Inferior parietal cortex (tissue), 1 donor: ENCODE data around the gene FAM228A.
"Not testable (repeated sequence)": the region's sequence is repeated elsewhere in the genome, so short reads cannot be mapped to it uniquely, and the experiment has no call there.

Source experiments
- DNase-seq: peaks from one replicate; pipeline ENCODE4 v3.0.0-alpha.2; 2016; ENCODE audit errors: extremely low spot score

The FAM228A gene

DNA sequence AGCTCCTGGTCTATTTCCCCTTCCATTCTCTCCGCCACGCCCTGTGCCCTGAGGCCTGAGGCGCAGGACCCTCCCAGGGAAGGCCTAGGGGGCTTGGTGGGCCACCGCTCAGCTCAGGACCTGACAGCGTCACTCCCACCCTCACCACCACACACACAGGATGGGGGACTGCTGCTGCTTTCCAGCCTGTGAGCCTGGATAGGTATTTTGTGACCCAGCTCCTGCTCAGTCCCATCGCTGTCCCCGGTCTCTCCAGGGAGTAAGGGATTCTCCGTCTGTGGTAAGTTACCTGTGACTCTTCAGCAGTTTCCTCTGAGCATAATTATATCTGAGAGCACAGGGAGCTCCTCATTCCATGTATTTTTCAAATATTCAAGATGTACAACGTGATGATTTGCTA is 16.3 kb downstream of the FAM228A start:
- DNase-seq, result no peak

DNA sequence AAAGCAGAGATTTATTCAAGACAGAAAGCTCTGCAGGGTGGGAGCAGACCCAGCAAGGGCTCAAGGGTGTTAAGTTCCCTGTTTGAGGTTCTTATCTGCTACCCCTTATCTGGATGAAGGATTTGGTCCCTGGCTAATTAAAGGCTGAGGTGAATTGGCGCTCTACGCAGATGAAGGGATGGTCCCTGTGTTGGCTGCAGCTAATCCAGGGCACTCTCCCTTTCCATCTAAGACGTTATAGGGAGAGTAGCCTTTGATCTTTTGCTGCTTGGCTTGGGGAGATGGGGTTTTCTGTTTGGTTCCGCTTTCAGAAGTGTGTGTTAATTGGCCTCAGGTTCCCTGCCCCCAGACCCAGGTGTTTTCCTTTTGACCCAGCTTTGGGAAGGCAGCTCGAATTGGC is 17.0 kb downstream of the FAM228A start:
- DNase-seq, result no peak

DNA sequence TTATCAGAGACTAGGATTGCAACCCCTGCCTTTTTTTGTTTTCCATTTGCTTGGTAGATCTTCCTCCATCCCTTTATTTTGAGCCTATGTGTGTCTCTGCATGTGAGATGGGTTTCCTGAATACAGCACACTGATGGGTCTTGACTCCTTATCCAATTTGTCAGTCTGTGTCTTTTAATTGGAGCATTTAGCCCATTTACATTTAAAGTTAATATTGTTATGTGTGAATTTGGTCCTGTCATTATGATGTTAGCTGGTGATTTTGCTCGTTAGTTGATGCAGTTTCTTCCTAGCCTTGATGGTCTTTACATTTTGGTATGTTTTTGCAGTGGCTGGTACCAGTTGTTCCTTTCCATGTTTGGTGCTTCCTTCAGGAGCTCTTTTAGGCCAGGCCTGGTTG is 22.4 kb downstream of the FAM228A start:
- not testable (repeated sequence) for DNase-seq

DNA sequence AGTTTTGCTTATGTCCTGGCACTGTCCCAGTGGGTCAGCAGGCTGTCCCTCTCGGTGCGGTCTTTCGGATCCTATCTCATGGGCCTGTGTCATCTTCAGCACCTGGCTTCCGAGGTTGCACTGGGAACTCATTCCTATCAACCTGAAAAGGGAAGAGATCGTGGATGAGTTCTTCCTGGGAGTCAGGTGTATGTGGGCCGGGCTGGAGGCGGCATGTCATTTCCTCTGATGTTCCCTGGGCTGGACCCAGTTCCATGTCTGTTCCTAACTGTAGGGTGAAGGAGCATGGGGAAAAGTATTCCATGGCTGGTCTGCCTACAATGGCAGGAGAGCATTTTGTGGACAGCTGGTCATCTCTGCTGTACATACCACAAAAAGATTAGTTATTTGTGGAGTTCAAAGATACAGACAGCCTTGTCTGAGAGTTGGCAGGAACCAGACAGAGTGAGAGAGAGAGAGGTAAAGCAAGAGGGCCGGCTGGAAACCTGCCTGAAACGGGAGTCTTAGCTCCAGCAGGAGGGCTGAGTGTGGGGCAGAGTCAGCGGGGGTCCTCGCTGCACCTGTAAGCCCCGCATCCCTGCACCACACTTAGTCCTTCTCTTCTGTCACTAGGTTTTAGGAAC is 25.2 kb downstream of the FAM228A start:
- no peak for DNase-seq

DNA sequence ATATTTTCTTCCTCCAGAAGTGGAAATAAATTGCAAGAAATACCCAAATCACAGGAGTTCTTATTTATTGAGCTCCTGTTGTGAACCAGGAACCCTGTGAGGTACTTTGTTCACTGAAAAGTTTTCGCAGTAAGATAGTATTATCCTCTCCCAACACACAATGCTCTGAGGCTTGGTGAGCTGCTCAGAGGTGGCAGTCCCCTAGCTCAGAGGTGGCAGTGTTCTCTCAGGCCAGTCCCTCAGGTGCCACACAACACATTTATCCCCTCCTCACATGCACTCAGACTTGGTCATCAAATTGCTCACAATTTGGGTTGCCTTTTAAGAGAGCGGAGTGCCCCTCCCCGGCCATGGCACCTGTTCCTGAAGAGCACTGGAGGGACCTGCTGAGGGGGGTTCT is 25.9 kb downstream of the FAM228A start:
- DNase-seq, result no peak

DNA sequence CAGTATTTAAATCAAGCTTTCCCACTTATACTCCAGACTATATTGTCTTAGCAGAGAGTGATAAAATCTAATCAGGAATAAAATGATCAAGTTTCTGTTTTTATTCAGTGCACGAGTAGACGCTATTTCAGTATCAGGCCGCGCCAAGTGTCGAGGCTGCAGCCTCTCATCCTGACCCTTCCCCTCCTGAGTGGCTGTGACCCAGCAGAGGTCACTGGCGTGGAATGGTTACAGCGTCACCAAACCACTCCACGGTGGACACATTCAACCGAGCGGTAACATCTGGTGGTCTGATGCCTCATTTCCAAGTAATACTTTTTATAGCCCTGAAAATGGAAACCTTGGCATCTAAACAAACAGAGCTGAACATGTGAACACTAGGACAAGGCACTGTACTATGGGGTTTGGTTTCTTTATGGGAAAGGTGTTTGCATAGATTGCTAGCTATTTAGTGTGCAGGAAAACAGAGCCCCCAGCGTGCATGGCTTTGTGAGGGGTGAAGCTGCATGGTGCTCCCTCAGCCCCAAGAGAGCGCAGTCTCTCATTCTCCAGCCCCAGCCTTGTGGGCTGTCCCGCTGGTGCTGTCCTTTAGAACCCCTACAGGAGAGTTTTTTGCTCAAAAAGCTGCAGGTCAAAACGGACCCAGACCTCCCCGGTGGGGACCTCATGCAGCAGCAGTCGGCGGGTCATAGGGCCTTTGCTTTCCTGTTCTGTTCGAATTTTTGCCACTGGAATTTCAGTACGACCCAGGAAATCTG is 28.4 kb downstream of the FAM228A start:
- DNase-seq, result no peak

DNA sequence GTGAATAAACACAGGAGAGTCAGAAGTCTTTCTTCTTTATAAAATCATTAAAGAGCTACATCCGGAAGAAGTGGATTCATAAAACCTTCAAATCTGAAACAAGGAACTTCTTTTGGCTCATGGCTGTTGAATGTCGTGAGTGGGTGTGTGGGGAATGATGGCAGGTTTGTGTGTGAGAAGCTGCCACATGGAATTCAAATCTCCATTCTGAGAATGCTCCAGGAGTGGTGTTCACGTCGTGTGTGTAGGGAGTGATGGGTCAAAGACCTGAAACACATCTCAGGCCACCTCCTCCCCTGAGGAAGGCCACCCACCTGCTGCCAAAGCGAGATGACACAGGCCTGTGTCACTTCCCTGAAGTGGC is 28.9 kb downstream of the FAM228A start:
- DNase-seq, result no peak

DNA sequence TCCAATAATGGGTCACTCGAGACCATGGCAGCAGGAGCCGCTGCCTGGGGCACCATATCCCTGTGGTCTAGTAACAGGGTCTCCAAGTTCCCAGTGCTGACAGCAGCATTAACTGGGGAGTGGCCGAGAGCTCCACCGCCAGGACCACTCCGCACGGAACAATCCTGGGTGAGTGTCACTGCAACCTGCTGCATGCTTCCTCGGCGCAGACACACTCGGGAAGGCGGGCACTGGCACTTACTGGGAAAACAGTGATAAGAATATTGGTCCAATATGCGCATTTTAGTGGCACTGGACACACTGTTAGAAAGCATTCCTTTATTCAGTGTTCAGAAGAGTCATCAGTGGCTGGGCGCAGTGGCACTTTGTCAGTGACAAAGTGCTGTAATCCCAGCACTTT is 29.7 kb downstream of the FAM228A start:
- DNase-seq, result no peak

DNA sequence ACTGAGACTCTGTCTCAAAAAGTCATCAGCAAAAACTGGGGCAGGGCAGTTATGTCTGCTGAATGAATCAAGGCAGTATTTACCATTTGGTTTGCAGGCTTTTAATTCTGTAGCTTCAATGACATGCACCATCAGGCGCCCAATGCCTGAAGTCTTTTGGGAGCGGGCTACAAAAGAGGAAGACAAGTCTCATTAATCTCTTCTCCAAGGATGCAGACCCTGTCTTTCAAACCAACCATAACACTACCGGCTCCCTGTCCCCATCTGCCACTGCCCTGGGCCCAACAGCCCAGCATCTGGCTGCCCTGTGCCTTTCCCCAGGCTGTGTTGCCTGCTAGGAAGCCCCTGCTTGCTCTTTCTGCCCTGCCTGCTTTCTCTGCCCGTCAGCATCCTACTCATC is 30.3 kb downstream of the FAM228A start:
- no peak for DNase-seq

DNA sequence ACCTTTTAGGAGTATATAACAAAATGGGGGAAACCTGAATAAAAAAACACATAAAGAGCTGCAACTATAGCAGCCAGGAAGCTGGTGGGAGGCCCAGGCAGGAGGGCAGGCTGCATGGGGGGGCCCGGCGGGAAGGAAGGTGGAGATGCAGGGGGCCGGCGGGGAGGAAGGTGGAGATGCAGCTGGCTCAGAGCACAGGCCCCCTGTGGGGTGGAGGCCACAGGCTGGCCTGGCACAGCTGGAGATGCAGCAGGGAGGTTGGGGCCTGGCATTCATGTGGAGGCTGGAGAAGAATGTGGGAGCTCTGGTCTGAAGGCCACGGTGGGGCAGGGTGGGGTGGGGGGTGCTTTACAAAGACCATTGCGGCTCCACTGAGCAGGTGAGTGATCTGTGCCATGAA is 31.4 kb downstream of the FAM228A start:
- no peak for DNase-seq

DNA sequence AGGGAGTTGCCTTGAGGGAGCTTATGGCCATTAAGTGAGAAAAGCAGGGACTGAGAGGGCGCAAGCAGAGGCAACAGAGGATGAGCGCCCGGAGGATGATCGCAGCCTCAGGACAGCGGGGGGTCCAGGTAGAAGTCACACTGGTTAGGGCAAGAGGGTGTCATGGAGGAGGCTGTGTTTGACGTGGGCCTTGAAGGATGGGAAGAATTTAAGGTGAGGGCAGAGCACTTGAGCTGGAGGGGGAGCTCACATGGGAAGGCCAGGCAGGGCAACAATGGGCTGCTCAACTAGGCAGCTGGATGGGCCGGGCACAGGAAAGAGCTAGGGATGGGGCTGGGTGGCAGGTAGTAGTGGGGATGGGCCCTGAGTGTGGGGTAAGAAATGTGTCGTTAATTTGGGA is 31.9 kb downstream of the FAM228A start:
- no peak for DNase-seq

DNA sequence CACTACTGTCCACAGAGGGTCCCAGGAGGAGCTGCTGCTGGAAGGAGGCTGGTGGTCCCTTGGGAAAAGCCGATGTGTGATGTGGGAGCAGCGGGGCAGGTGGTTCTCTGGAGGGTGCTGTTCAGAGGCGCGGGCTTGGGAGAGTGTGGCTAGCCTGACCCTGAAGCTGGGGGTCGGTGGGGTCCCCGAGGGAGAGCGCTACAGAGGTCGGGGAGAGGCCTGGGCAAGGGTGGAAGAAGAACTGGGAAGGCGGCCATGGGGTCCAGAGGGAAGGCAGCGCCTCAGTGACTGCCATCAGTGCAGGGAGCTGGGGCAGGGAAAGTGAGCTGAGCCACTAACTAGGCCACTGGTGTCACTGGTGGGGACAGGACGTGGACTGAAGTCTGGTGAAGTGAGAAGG is 32.5 kb downstream of the FAM228A start:
- DNase-seq, result no peak

DNA sequence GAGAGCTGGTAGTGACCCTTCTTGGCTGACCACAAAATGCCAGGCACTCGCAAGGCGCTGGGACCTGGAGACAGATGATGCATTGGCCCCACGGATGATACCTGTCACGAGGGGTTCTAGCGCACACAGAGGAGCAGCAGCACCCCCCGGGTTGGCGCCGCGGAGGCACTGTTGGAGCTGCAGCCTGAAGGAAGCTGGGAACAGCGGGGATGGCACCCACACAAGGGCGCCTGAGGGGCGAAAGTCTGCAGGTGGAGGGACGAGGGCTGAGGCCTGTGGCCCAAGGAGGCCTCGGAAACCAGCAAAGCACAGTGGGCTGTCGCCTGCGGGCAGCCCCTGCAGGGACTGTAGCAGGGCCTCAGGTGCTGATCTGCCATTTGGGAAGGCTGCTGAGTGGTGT is 33.6 kb downstream of the FAM228A start:
- no peak for DNase-seq

DNA sequence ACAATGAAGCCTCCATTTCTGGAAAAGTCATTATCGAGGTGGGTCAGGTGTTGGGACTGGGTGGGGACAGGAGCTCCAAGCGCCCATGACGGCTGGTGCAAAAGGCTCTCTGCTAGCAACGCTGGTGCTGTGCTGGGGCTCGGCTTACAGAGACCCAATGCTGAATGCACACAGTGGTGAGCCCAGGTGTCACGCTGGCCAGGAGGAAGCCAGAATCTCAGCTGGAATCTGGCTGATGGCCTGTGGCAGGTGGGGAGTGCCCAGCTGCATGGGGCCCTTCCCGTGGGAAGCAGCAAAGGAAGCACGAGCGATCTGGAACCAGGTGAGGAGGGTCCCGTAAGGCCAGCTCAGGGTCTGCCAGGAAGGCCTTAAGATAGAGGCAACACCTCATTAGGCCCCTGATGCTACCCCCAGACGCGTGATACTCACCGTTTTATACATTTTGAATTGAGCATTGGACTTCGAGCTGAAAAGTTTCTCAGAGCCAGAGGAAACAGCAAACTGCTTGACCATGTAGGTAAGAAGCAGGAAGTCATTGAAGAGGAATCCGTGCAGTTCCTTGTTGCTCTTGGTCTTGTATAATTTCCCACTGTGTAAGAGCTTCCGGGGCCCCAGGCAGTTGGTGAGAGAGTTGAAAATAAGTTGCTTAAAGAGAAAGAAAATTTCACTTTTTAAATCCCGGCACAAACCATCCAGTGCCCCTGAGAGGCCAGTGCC is 34.7 kb downstream of the FAM228A start:
- DNase-seq, result no peak

DNA sequence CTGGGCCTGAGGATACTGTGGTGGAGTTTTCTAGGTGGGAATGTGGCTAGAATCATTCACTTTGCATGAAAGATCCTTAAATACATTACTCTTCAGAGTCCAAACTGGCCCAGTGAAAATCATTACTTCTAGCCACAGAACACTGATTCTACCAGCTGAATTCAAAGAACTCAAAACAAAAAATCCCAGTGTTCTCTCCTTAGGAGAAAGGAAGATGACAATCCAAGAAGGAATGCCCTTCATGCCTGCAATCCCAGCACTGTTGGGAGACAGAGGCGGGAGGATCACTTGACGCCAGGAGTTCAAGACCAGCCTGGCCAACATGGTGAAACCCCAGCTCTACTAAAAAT is 35.2 kb downstream of the FAM228A start:
- no peak for DNase-seq

DNA sequence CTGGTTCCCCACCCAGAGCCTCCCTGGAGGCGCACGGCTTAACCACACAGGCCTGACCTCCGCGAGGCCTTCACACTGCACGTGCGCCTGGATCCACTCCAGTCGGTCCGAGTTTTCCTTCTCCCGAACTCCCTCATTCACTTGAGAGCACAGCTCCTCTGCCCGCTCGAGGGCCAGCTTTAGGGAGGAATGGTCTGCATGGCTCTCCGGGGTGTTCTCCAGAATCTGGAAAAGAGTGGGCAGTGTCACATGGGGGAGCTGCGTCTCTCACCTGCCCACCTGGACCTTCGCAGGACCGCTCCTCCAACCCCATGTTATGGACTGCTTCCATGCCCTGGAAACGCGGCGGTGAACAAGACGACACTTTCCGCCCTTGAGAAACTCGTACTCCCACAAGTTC is 35.9 kb downstream of the FAM228A start:
- DNase-seq, result no peak

DNA sequence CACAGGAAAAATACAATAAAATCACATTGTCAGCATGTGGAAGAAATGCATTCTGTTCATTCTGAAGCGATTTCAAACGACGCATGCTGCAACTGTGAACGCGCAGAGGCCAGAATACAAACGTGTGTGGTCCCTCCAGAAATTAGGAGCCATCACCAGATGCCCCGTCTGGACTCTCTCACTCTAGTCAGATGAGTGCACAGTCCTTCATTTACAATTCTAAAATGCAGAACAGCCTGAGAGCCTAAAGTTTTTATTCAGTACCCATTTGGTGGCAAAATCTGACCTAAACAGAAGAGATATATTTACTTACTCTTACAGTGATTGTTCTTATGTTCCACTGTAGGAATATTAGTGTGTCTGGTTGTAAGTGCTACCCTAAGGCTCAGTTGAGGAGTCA is 36.6 kb downstream of the FAM228A start:
- no peak for DNase-seq

DNA sequence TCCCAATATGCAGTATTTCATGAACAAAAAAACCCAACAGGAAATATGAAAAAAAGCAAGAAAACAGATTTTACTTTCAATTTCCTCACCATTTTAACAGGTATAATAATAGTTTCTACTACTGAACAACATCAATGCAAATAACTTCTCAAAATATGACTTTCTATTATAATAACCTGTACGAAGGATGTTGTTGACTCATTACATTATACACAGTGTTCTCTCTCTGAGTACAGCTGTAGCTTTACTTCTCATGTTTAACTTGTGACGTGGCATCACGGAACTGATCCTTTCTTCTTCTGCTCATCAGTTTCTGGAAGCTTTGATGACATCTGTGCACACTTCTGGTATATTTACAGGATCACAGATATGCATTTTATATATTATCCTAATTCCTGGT is 40.0 kb downstream of the FAM228A start:
- no peak for DNase-seq

DNA sequence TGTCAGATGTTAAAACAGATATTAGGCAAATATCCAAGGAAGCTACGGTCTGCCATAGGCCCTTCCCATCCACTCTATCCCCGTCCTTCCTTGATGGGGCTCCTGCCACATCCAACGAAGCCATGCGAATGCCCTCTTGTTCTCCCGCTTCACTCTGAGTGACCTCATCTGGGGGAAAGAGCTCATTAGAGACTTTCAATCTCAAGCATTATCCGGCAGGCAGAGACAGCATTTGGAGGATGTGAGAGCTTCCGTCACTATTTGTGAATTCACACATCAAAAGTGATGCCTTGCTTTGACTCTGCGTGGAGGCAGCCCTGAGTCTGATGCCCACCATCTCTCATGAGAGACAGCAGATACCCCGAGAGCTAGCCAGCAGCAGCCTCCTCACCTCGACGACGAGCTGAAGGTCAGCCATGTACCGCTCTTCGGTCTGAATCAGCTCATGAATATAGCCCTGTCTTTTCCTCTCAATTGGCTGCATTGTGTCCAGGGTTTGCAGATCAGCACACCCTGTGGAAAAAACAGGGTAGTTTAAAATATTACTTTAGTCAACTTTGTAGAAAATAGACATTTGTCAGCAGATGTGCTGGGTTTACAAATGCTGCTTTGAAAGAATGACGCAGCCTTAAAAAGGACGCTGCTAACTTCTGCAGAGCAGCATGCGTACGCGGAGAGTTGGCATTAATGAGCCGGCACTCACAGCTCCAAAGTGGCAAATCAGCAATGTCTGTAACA is 45.9 kb downstream of the FAM228A start:
- DNase-seq, result peak; percentile 57

DNA sequence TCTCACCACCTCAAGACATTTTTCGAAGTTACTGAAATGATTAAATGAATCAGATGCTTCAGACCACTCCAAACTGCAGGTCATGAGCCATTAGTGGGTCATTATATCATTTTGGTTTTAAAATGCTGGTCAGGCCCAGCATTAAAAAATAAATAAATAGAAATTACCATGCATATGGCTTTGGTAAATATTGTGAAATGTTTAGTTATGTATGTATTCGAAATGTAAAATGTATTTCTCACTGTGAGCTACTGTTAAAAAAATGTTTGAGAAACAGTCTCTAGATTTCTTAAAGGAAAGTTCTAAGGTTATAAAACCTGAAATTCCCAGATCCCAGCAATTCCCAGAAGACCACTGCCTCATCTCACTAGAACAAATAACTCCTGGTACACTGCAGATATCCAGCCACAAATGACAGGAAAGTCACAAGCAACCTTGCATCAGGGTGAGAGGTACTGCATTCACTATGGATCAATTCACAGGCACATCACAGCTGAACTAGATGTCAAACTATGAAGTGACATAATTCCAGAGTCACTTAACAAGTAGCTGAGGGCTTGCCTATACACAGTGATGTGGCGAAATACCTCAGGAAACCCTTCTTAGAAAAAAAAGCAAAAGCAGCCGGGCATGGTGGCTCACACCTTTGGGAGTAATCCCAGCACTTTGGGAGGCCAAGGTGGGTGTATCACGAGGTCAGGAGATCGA is 46.6 kb downstream of the FAM228A start:
- DNase-seq, result no peak

DNA sequence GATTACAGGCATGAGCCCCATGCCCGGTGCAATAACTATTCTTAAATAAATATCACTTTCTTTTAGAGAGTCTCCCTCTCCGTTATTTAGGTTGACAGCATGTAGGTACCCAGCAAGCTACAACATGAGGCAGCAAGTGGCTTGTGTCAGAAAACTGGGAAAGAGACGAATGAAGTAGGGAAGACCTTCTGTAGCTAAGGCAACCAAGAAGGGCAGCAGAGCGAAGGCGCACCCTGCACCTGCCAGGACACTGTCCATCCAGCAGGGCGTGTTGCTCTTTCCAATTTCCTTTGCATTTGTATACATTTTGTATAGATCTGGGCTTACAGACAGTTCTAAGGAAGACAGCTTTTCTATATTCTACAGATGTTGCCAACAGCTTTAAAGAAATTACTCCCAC is 48.1 kb downstream of the FAM228A start:
- DNase-seq, result no peak
